Smooth muscle cell (in vitro differentiated cells): ENCODE data around the gene RABGAP1L. TPM values are rescaled to one million over a fixed set of nuclear protein-coding genes. Genes with fewer than 3 reads are reported as not detected.
"Not testable (repeated sequence)": the region's sequence is repeated elsewhere in the genome, so short reads cannot be mapped to it uniquely, and the experiment has no call there.

Experiments used
- DNase-seq: peaks from one replicate; lab custom pipeline; 2025; ENCODE audit not compliant: unreplicated experiment; lab: John Stamatoyannopoulos, UW
- H2AFZ ChIP-seq: fragments of 200-600 bp; sonication (generic); 2 replicates; pipeline ENCODE4 v1.6.0; 2016; ENCODE audit warnings: antibody characterized with exemption, low read depth, mild to moderate bottlenecking
- H3F3A ChIP-seq: fragments of 200-600 bp; sonication (generic); 2 replicates; pipeline ENCODE4 v1.6.0; 2017; ENCODE audit warnings: antibody characterized with exemption, low read depth
- H3K27ac ChIP-seq: fragments of 200-600 bp; sonication (generic); 2 replicates; pipeline ENCODE4 v1.5.1; 2016; ENCODE audit warnings: low read depth, mild to moderate bottlenecking
- H3K27me3 ChIP-seq: fragments of 200-600 bp; sonication (generic); 2 replicates; pipeline ENCODE4 v1.6.1; 2016; ENCODE audit warnings: low read depth, mild to moderate bottlenecking
- H3K36me3 ChIP-seq: fragments of 200-600 bp; sonication (generic); 2 replicates; pipeline ENCODE4 v1.5.1; 2016; ENCODE audit warnings: low read depth
- H3K4me1 ChIP-seq: fragments of 200-600 bp; sonication (generic); 2 replicates; pipeline ENCODE4 v1.5.1; 2016; ENCODE audit warnings: low read depth
- H3K4me2 ChIP-seq: fragments of 200-600 bp; sonication (generic); 2 replicates; pipeline ENCODE4 v1.6.0; 2016; ENCODE audit warnings: mild to moderate bottlenecking
- H3K4me3 ChIP-seq: fragments of 200-600 bp; sonication (generic); 2 replicates; pipeline ENCODE4 v1.5.1; 2016; ENCODE audit warnings: mild to moderate bottlenecking
- H3K79me2 ChIP-seq: fragments of 200-600 bp; sonication (generic); 2 replicates; pipeline ENCODE4 v1.6.0; 2016; ENCODE audit warnings: low read depth, mild to moderate bottlenecking
- H3K9ac ChIP-seq: fragments of 200-600 bp; sonication (generic); 2 replicates; pipeline ENCODE4 v1.6.0; 2016; ENCODE audit warnings: low read depth
- H3K9me3 ChIP-seq: fragments of 200-600 bp; sonication (generic); replicated peaks from 2 replicates; pipeline ENCODE4 v1.5.1; 2016; ENCODE audit warnings: low read depth
- H4K20me1 ChIP-seq: fragments of 200-600 bp; sonication (generic); 2 replicates; pipeline ENCODE4 v1.6.0; 2016; ENCODE audit warnings: low read depth
- CTCF ChIP-seq: fragments of 200-600 bp; sonication (generic); IDR thresholded peaks from 2 replicates; pipeline ENCODE4 v1.5.1; 2017; ENCODE audit warnings: borderline replicate concordance, mild to moderate bottlenecking, antibody characterized with exemption; ENCODE audit not compliant: insufficient read depth, poor library complexity, severe bottlenecking
- WGBS: methylation state at CpG from one replicate; pipeline ENCODE4 v1.1.7; 2016; ENCODE audit warnings: low lambda C conversion rate; 5-methylcytosine and 5-hydroxymethylcytosine counted together
- polyA plus RNA-seq: library from polyadenylated mRNA; unstranded; fragments of >200 nt; fragmentation: Nextera tagmentation; extraction: Ambion mirVana; gene quantifications from 2 replicates; pipeline ENCODE4 v1.2.1, GENCODE V29; 2016
- total RNA-seq: library from RNA; depleted of rRNA; stranded (reverse); fragments of >200 nt; gene quantifications from 2 replicates; pipeline ENCODE4 v1.2.3, GENCODE V29; 2014

The RABGAP1L gene
- total and polyA plus RNA-seq, 2 experiments from 2014 or later, result 4.8 to 24.7 TPM

- no peaks in the 10 kb centered on the region for H3K4me1 ChIP-seq
- no peak for DNase-seq
- WGBS, result 86% methylated on average over 2 of the region's 2 CpGs
- H4K20me1 ChIP-seq, result no peaks in the 10 kb centered on the region
- no peaks in the 10 kb centered on the region for H3K79me2 ChIP-seq
- H3K9me3 ChIP-seq, result no peaks in the 10 kb centered on the region
- H3K36me3 ChIP-seq, result no peaks in the 10 kb centered on the region
- no peaks in the 10 kb centered on the region for H3K27me3 ChIP-seq
- H3K9ac ChIP-seq, result no peak overlapping the region
- TF ChIP-seq CTCF, result no peak
- no peak overlapping the region for H2AFZ ChIP-seq
- H3K4me3 ChIP-seq, result no peak overlapping the region
- no peak overlapping the region for H3K27ac ChIP-seq
- no peak overlapping the region for H3K4me2 ChIP-seq
- no peaks in the 10 kb centered on the region for H3F3A ChIP-seq
Measured at GRCh38 chr1:174491606-174492005, 332.3 kb downstream of the RABGAP1L start.

GRCh38 chr1:174497478-174497877, 338.2 kb downstream of the RABGAP1L start:
- TF ChIP-seq CTCF, result no peak
- H3K9me3 ChIP-seq, result no peaks in the 10 kb centered on the region

GRCh38 chr1:174516755-174517154, 357.4 kb downstream of the RABGAP1L start:
- DNase-seq, H3K4me3 ChIP-seq, H3F3A ChIP-seq, H3K9ac ChIP-seq, H3K79me2 ChIP-seq, H3K4me2 ChIP-seq, H4K20me1 ChIP-seq, H2AFZ ChIP-seq, H3K27ac ChIP-seq, H3K27me3 ChIP-seq, H3K4me1 ChIP-seq, H3K36me3 ChIP-seq, H3K9me3 ChIP-seq: not testable (repeated sequence)
- 94% methylated on average over 6 of the region's 6 CpGs for WGBS

More at GRCh38 chr1:174497478-174497877, 338.2 kb downstream of the RABGAP1L start:
- Histone ChIP-seq H3K79me2 (no peaks in the 10 kb centered on the region), H3K27me3 (no peaks in the 10 kb centered on the region), H3K4me1 (no peaks in the 10 kb centered on the region), H2AFZ (no peak overlapping the region), H3K4me2 (no peak overlapping the region), H3K4me3 (no peak overlapping the region), H4K20me1 (no peaks in the 10 kb centered on the region), H3K36me3 (no peaks in the 10 kb centered on the region), H3F3A (no peaks in the 10 kb centered on the region), H3K9ac (no peak overlapping the region), H3K27ac (no peak overlapping the region)
- DNase-seq, result no peak

- DNase-seq, result no peak
- 89% methylated on average over 2 of the region's 2 CpGs for WGBS
- Histone ChIP-seq H3K27ac (no peak overlapping the region), H3K9me3 (no peaks in the 10 kb centered on the region), H2AFZ (no peak overlapping the region), H3K36me3 (no peaks in the 10 kb centered on the region), H3K9ac (no peak overlapping the region), H3K4me3 (no peak overlapping the region), H3K27me3 (no peaks in the 10 kb centered on the region), H3K4me2 (no peak overlapping the region), H3F3A (no peaks in the 10 kb centered on the region), H3K4me1 (no peaks in the 10 kb centered on the region), H3K79me2 (no peaks in the 10 kb centered on the region), H4K20me1 (no peaks in the 10 kb centered on the region)
- TF ChIP-seq CTCF, result no peak
Measured at GRCh38 chr1:174519844-174520243, 360.5 kb downstream of the RABGAP1L start.
